Nephron progenitor cell (in vitro differentiated cells): ENCODE data around the gene TMEM109.

Experiments used
- DNase-seq: peaks from one replicate; pipeline ENCODE4 v3.0.0; 2021
- H3K27ac Mint-ChIP-seq: 2 replicates; pipeline ENCODE4 v1.8.0; 2021; ENCODE audit warnings: mild to moderate bottlenecking, moderate library complexity, mixed read lengths
- H3K27me3 Mint-ChIP-seq: 2 replicates; pipeline ENCODE4 v1.8.0; 2021; ENCODE audit warnings: mild to moderate bottlenecking, low read depth, mixed read lengths; ENCODE audit not compliant: poor library complexity
- H3K36me3 Mint-ChIP-seq: 2 replicates; pipeline ENCODE4 v1.8.0; 2021; ENCODE audit warnings: low read depth, mixed read lengths
- H3K4me1 Mint-ChIP-seq: 2 replicates; pipeline ENCODE4 v1.8.0; 2021; ENCODE audit warnings: mixed read lengths
- H3K4me3 Mint-ChIP-seq: 2 replicates; pipeline ENCODE4 v1.8.0; 2021; ENCODE audit warnings: mild to moderate bottlenecking, moderate library complexity, mixed read lengths
- H3K9me3 Mint-ChIP-seq: 2 replicates; pipeline ENCODE4 v1.8.0; 2021; ENCODE audit warnings: mild to moderate bottlenecking, moderate library complexity, mixed read lengths
- TF ChIP-seq, protein P1 (sequence below): fragments of 200-600 bp; sonication (generic); IDR thresholded peaks from 2 replicates; pipeline ENCODE4 v1.5.0; 2021; ENCODE audit warnings: antibody characterized with exemption

Gene TMEM109

DNA sequence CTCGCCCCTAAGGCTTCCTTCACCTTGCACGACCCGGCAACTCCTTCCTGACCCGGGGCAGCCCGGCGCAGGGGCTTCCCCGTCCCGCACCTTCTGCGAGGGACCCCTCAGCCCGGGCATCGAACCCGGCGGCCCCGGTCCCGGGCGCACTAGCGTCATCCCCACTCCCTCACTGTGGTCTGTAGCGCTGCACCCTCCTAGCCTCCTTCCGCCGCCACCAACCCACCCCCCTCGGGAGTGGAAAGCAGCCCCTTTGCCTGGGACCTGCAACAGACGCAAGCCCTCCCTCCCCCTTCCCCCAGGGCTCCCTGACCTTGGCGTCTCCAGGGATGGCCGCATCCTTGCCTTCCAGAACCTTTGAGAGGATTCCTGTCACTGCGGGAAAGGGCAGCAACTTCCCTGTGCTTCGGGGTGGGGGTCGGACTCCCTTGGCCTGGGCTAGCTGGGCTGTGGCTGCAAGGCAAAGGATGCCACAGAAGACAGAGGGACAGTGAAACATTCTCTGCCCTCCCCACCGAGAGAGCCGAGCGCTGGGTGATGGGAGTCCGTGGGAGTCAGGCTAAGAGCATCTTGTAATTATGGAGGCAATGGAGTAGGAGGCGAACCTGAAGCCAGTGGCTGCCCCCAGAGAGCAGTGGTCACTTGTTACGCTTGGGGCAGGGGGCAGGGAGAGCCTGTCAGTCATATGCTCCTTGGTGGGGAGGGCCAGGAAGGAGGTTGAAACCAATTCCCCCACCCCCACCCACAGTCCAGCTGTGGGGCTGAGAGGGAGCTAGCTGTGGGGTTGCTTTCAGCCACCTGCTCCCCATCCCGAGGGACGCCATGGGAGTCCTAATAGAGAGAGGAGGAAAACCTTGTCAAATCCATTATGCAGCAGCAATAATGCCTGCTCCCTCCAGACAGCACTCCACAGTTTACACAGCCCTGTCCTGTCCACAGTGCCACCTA, 11.2 kb downstream of the TMEM109 start:
- H3K9me3 Mint-ChIP-seq, result no peaks in the 10 kb centered on the region
- H3K4me3 Mint-ChIP-seq, result peak overlapping the region; percentile 97
- peaks cover 58% of the 10 kb centered on the region for H3K36me3 Mint-ChIP-seq
- peak; percentile 36 for DNase-seq
- TF ChIP-seq, protein P1, sequence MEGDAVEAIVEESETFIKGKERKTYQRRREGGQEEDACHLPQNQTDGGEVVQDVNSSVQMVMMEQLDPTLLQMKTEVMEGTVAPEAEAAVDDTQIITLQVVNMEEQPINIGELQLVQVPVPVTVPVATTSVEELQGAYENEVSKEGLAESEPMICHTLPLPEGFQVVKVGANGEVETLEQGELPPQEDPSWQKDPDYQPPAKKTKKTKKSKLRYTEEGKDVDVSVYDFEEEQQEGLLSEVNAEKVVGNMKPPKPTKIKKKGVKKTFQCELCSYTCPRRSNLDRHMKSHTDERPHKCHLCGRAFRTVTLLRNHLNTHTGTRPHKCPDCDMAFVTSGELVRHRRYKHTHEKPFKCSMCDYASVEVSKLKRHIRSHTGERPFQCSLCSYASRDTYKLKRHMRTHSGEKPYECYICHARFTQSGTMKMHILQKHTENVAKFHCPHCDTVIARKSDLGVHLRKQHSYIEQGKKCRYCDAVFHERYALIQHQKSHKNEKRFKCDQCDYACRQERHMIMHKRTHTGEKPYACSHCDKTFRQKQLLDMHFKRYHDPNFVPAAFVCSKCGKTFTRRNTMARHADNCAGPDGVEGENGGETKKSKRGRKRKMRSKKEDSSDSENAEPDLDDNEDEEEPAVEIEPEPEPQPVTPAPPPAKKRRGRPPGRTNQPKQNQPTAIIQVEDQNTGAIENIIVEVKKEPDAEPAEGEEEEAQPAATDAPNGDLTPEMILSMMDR, result no peak
- peaks cover 8% of the 10 kb centered on the region for H3K27me3 Mint-ChIP-seq
- H3K27ac Mint-ChIP-seq, result peak overlapping the region; percentile 73
- peaks cover 68% of the 10 kb centered on the region for H3K4me1 Mint-ChIP-seq

DNA sequence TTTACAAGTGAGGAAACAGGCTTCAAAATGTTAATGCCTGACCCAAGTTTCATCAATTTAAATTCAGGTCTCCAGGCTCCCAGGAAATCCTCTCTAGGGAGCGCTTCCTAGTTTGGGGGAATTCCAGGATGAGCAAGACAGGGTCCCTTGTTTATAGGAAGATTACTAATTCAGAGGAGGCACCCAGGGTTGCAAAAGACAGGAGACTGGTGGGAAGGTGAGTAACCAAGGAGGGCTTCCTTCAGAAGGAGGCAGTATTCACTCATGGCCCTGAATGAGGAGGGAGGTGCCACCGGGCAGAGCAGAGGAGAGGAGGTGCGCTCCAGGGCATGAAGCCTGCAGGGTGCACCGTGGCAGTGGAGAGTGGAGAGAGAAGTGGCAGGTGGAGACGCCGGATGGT, 11.9 kb downstream of the TMEM109 start:
- no peak for DNase-seq
- H3K4me3 Mint-ChIP-seq, result peak overlapping the region; percentile 97
- no peaks in the 10 kb centered on the region for H3K9me3 Mint-ChIP-seq
- H3K27ac Mint-ChIP-seq, result no peak overlapping the region
- TF ChIP-seq, protein P1, result no peak
- H3K36me3 Mint-ChIP-seq, result peaks cover 56% of the 10 kb centered on the region
- peaks cover 61% of the 10 kb centered on the region for H3K4me1 Mint-ChIP-seq
- H3K27me3 Mint-ChIP-seq, result peaks cover 8% of the 10 kb centered on the region

DNA sequence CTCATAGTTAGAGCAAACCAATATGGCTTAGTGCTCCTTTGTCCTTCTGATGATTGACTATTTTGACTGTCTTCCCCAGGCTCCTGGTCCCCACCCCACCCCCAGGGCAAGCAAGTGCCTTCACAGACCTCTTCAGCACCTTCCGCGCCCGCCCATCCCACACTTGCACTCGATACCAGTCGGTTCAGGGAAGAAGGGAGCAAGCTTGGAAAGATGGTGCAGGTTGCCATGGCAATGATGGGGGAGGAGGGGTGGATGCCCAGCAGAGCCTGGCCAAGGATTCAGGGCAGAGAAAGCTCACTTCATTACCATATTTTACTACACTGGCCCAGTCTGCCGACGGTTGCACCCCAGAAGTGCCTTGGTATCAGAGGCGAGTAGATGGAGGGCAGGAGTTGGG, 12.5 kb downstream of the TMEM109 start:
- Mint-ChIP-seq H3K9me3 (no peaks in the 10 kb centered on the region), H3K4me3 (peak overlapping the region; percentile 97), H3K36me3 (peaks cover 55% of the 10 kb centered on the region), H3K4me1 (peaks cover 54% of the 10 kb centered on the region), H3K27ac (peak overlapping the region; percentile 57), H3K27me3 (peaks cover 6% of the 10 kb centered on the region)
- TF ChIP-seq, protein P1, result no peak
- no peak for DNase-seq

DNA sequence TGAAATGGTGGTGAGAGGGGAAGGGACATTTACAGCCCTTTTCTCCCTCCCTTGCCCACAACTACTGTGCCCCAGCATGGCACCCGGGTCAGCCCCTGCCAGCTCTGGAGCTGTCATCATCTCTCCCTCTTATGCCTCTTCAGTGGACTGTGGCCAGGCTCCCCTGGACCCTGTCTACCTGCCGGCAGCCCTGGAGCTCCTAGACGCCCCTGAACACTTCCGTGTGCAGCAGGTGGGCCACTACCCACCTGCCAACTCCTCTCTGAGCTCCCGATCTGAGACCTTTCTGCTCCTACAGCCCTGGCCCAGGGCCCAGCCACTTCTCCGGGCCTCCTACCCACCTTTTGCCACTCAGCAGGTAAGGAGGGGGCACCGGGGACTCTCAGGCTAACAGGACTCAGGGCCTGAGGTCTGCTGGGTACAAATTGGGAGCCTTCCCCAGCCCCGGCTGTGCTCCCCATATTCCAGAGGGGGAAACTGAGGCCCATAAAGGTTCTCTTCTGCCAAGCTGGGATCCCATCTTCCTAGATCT, 13.2 kb downstream of the TMEM109 start:
- H3K27me3 Mint-ChIP-seq, result peaks cover 4% of the 10 kb centered on the region
- TF ChIP-seq, protein P1, result no peak
- H3K27ac Mint-ChIP-seq, result no peak overlapping the region
- H3K9me3 Mint-ChIP-seq, result no peaks in the 10 kb centered on the region
- peaks cover 49% of the 10 kb centered on the region for H3K4me1 Mint-ChIP-seq
- no peak overlapping the region for H3K4me3 Mint-ChIP-seq
- no peak for DNase-seq
- H3K36me3 Mint-ChIP-seq, result peaks cover 53% of the 10 kb centered on the region

DNA sequence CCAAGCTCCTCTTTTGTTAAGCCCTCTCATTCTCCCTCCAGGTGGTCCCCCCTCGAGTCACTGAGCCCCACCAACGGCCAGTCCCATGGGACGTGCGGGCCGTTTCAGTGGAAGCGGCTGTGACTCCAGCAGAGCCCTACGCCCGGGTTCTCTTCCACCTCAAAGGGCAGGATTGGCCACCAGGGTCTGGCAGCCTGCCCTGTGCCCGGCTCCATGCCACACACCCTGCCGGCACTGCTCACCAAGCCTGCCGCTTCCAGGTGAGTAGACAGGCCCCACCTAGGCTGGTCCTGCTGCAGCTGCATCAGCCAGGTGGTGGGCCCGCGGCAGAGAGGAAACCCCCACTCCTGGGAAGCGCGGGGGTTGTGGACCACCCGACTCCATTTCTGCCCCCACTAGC, 13.6 kb downstream of the TMEM109 start:
- no peak overlapping the region for H3K27ac Mint-ChIP-seq
- DNase-seq, result no peak
- no peaks in the 10 kb centered on the region for H3K9me3 Mint-ChIP-seq
- no peak overlapping the region for H3K4me3 Mint-ChIP-seq
- H3K27me3 Mint-ChIP-seq, result no peaks in the 10 kb centered on the region
- TF ChIP-seq, protein P1, result no peak
- peaks cover 52% of the 10 kb centered on the region for H3K36me3 Mint-ChIP-seq
- H3K4me1 Mint-ChIP-seq, result peaks cover 48% of the 10 kb centered on the region
